Lower leg skin (tissue), 3 donors: ENCODE results near the gene ENDOV.

Source experiments
- CTCF ChIP-seq, 3 donors: fragments of 450-650 bp; IDR thresholded peaks; one replicate each; pipeline ENCODE4 v1.5.1; 2016; ENCODE audit warnings: antibody characterized with exemption in 3 of 3, mild to moderate bottlenecking in 3 of 3, moderate library complexity in 2 of 3
- POLR2A ChIP-seq, 2 donors: fragments of 450-650 bp; IDR thresholded peaks; one replicate each; pipeline ENCODE4 v1.6.1; 2016 to 2017; ENCODE audit warnings: antibody characterized with exemption in 2 of 2, mild to moderate bottlenecking in 1 of 2, moderate library complexity in 1 of 2

GRCh38 chr17:80461528-80462160, 46.7 kb downstream of the ENDOV start:
- TF ChIP-seq CTCF (IDR thresholded peaks at IDR 0.05) (no peak), POLR2A (IDR thresholded peaks at IDR 0.05) (no peak)
